PFSK-1 (cell line): ENCODE results near the gene GPR39.

Source experiments
- FOXP2 ChIP-seq: optimal IDR thresholded peaks from 2 replicates; pipeline ENCODE3; 2011; ENCODE audit warnings: borderline replicate concordance, control low read depth, inconsistent platforms; ENCODE audit not compliant: insufficient read depth; ENCODE audit errors: extremely low read length, extremely low read depth
- POLR2AphosphoS5 ChIP-seq: IDR thresholded peaks from 2 replicates; pipeline ENCODE4 v1.6.1; 2012; ENCODE audit warnings: low read depth, mild to moderate bottlenecking, control low read depth, low read length, moderate library complexity
- SIN3A ChIP-seq: IDR thresholded peaks from 2 replicates; pipeline ENCODE4 v1.6.1; 2012; ENCODE audit warnings: mild to moderate bottlenecking, low read length, moderate library complexity, borderline replicate concordance; ENCODE audit not compliant: insufficient read depth
- TAF1 ChIP-seq: IDR thresholded peaks from 2 replicates; pipeline ENCODE4 v1.6.1; 2012; ENCODE audit warnings: low read length, control low read depth, borderline replicate concordance; ENCODE audit not compliant: insufficient read depth
- TF ChIP-seq, protein P1 (sequence below), 2 experiments: IDR thresholded peaks; 2 replicates each; pipeline versions ENCODE4 v1.6.1 to v1.8.0; 2011 to 2012; ENCODE audit warnings: low read depth in 2 of 2, low read length in 2 of 2, control low read depth in 1 of 2, inconsistent platforms in 1 of 2, mild to moderate bottlenecking in 1 of 2, moderate library complexity in 1 of 2; ENCODE audit not compliant: insufficient read depth in 1 of 2

Gene GPR39

DNA sequence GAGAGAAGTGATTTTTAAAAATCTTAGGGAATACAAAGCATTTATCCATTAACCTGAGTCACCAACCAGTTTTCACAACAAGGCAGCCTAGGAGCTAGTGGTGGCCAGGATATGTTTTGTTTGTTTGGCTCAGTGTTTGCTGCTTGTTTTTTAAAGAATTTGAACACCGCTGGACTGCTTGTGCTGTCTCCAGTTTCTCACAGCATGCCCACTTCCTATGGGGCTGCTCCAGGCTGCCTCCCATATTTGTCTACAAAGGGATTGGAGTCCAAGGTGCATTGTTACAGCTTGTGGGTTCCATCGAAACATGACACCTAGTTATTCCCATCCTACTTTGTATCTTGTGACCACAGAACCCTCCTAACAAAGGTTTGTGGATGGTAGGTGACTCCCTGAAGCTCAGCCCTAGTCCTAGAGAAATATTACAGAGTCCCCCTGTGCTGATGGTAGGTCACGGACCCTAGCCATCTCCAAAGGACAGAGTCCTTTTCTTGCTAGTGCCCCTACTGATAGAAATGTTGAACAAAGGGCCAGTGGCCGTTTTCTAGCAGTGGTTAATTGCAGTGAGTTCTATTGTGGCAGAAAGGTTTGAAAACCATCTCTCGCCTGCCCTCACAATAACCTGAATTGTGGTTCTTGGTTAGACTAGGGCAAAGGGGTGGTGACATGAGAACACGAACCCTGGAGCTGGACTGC is 23.2 kb downstream of the GPR39 start:
- TF ChIP-seq POLR2AphosphoS5 (no peak), TAF1 (no peak), SIN3A (no peak)
- TF ChIP-seq, protein P1, sequence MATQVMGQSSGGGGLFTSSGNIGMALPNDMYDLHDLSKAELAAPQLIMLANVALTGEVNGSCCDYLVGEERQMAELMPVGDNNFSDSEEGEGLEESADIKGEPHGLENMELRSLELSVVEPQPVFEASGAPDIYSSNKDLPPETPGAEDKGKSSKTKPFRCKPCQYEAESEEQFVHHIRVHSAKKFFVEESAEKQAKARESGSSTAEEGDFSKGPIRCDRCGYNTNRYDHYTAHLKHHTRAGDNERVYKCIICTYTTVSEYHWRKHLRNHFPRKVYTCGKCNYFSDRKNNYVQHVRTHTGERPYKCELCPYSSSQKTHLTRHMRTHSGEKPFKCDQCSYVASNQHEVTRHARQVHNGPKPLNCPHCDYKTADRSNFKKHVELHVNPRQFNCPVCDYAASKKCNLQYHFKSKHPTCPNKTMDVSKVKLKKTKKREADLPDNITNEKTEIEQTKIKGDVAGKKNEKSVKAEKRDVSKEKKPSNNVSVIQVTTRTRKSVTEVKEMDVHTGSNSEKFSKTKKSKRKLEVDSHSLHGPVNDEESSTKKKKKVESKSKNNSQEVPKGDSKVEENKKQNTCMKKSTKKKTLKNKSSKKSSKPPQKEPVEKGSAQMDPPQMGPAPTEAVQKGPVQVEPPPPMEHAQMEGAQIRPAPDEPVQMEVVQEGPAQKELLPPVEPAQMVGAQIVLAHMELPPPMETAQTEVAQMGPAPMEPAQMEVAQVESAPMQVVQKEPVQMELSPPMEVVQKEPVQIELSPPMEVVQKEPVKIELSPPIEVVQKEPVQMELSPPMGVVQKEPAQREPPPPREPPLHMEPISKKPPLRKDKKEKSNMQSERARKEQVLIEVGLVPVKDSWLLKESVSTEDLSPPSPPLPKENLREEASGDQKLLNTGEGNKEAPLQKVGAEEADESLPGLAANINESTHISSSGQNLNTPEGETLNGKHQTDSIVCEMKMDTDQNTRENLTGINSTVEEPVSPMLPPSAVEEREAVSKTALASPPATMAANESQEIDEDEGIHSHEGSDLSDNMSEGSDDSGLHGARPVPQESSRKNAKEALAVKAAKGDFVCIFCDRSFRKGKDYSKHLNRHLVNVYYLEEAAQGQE (IDR thresholded peaks at IDR 0.05; ENCODE audit: insufficient read depth in 1 of 2, low read depth in 2 of 2, low read length in 2 of 2), result no peak

DNA sequence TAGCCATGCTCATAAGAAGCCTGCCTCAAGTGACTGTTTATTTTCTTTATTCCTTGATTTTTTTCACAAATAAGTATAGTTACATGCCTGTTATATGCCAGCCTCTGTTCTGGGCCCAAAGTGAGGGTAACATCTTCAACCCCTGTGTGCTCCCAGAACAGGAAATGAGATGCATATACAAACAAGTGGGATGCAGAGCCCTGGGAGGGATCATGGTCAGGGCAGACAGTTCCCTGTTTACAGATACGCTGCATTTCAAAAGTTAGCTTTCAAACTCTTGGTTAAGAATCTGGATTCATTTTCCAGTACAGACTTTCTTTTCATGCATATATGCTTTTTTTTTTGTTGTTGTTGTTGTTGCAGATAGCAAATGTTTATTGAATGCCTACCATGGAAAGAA is 24.4 kb downstream of the GPR39 start:
- TF ChIP-seq, protein P1 (IDR thresholded peaks at IDR 0.05; ENCODE audit: insufficient read depth in 1 of 2, low read depth in 2 of 2, low read length in 2 of 2), result no peak
- TF ChIP-seq SIN3A, result no peak
- TF ChIP-seq POLR2AphosphoS5, result no peak
- TF ChIP-seq TAF1, result no peak
- TF ChIP-seq FOXP2, result no peak

DNA sequence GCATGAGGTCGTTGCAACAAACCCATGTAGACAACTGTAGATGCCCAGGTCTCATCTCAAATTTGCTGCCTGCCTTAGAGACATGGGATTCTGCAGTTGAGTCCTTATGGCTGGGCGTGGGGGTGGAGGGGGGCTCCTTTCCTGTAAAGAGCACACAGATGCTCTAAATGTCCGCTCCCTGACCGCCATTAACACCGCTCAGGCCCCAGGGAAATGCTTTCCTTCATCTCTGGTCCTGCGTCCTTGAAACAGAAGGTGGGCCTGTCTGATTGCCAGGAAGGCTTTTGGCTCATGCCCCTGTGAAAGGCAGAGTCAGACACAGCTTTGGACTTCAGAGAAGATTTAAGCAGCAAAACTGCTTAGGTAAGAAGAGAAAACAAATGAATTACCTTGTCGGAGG is 25.7 kb downstream of the GPR39 start:
- no peak for TF ChIP-seq POLR2AphosphoS5
- no peak for TF ChIP-seq FOXP2
- no peak for TF ChIP-seq TAF1
- TF ChIP-seq, protein P1 (IDR thresholded peaks at IDR 0.05; ENCODE audit: insufficient read depth in 1 of 2, low read depth in 2 of 2, low read length in 2 of 2), result no peak
- no peak for TF ChIP-seq SIN3A

DNA sequence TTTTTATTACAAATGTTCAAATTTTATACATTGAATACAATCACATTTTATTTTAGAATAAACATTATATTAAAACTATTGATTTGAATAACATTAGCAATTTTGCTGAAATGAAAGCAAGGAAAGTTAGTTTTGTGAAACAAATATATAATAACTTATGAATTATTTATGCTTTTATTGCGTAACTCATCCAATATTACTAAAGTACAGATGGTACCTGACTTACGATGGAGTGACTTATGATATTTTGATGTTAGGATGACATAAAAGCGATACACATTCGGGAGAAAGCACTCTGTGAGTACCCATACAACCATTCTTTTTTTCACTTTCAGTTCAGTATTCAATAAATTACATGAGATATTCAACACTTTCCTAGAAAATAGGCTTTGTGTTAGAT is 26.5 kb downstream of the GPR39 start:
- TF ChIP-seq TAF1 (no peak), SIN3A (no peak), FOXP2 (no peak)
- TF ChIP-seq, protein P1 (IDR thresholded peaks at IDR 0.05; ENCODE audit: insufficient read depth in 1 of 2, low read depth in 2 of 2, low read length in 2 of 2), result no peak

DNA sequence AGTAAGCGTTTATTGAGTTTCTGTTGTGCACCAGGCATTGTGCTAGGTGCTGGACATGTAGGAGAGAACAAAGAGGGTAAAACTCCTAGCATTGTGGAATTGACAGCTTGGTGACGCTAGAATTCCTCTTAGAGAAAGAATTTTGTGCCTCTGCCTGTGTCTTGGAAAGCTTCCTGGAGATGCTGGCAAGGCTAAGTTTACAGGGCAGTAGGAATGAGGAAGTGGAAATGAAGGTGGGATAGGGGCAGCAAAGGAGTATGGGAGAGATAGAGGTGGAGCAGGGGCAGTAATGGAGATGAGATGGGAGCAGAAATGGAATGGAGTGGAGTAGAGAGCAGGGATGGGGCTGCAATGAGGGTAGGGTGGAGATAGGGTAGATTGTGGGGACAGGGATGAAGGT is 29.8 kb downstream of the GPR39 start:
- TF ChIP-seq FOXP2, result no peak
- no peak for TF ChIP-seq TAF1
- no peak for TF ChIP-seq SIN3A
- TF ChIP-seq POLR2AphosphoS5, result no peak
- TF ChIP-seq, protein P1 (IDR thresholded peaks at IDR 0.05; ENCODE audit: insufficient read depth in 1 of 2, low read depth in 2 of 2, low read length in 2 of 2), result no peak
